Measurements from ENCODE around the gene C16orf78. TPM values are rescaled to one million over a fixed set of nuclear protein-coding genes. Genes with fewer than 3 reads are reported as not detected.

Gene C16orf78
- total RNA-seq, 1 donor from 2014 or later = not detected

GRCh38 chr16:49431591-49432290, 58.1 kb downstream of the C16orf78 start:
- no peak for DNase-seq (ENCODE audit: low spot score)

- no peak for DNase-seq (ENCODE audit: low spot score)
These were observed 61.1 kb downstream of the C16orf78 start for GRCh38 chr16:49434733-49435132.

- DNase-seq (ENCODE audit: low spot score) = no peak
These were observed 62.6 kb downstream of the C16orf78 start for GRCh38 chr16:49436181-49436580.

GRCh38 chr16:49437344-49437743, 63.7 kb downstream of the C16orf78 start:
- no peak for DNase-seq (ENCODE audit: low spot score)

- no peak for DNase-seq (ENCODE audit: low spot score)
These were observed 65.4 kb downstream of the C16orf78 start for GRCh38 chr16:49439050-49439449.

GRCh38 chr16:49439676-49440075, 66.1 kb downstream of the C16orf78 start:
- no peak for DNase-seq (ENCODE audit: low spot score)

- no peak for DNase-seq (ENCODE audit: low spot score)
These were observed 66.8 kb downstream of the C16orf78 start for GRCh38 chr16:49440156-49441065.

GRCh38 chr16:49441366-49441780, 67.8 kb downstream of the C16orf78 start:
- peak; percentile 70 for DNase-seq (ENCODE audit: low spot score)

GRCh38 chr16:49442805-49443204, 69.2 kb downstream of the C16orf78 start:
- no peak for DNase-seq (ENCODE audit: low spot score)

- DNase-seq (ENCODE audit: low spot score) = no peak
These were observed 70.0 kb downstream of the C16orf78 start for GRCh38 chr16:49443576-49443975.

GRCh38 chr16:49446805-49447204, 73.2 kb downstream of the C16orf78 start:
- DNase-seq (ENCODE audit: low spot score) = no peak

Other genes starting within 250 kb of the C16orf78 start
- 0.26 TPM for gene CBLN1, start 92.0 kb upstream of the C16orf78 start, total RNA-seq